Suprapubic skin (tissue), 4 donors: ENCODE data around the gene STK17A.

Experiments
- POLR2A ChIP-seq, 2 donors: fragments of 450-650 bp; IDR thresholded peaks; one replicate each; pipeline ENCODE4 v1.6.1; 2017; ENCODE audit warnings: antibody characterized with exemption in 2 of 2, mild to moderate bottlenecking in 2 of 2, moderate library complexity in 2 of 2
- POLR2AphosphoS5 ChIP-seq, 3 donors: sonication (generic); formaldehyde crosslinking; IDR thresholded peaks; one replicate each; pipeline ENCODE4 v1.6.1; 2017; ENCODE audit warnings: antibody characterized with exemption in 3 of 3
- TF ChIP-seq, protein P1 (sequence below), 2 donors: fragments of 200-600 bp in 1 of 2; fragments of 450-650 bp in 1 of 2; sonication (generic) in 1 of 2; IDR thresholded peaks; one replicate each; pipeline ENCODE4 v1.5.1; 2016 to 2019; ENCODE audit warnings: antibody characterized with exemption in 2 of 2, mild to moderate bottlenecking in 1 of 2, moderate library complexity in 1 of 2

DNA sequence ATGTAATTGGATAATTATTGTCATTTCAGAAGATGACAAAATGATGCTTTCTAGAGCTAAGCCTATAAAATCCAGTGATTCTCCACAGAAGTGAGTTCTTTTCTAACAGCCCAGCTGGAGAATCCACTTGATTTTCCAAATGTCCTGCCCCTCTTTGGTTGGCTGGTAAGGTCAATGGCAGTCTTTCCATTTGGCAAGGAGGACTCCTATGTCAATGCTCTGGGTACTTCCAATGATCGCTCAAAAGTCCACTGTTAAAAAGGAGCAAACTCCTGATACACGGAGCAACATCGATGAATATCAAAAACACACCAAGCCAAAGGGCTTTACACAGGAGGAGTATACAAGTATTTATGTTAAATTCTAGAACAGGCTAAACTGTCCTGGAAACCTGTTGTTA, 57.8 kb downstream of the STK17A start:
- TF ChIP-seq, protein P1, sequence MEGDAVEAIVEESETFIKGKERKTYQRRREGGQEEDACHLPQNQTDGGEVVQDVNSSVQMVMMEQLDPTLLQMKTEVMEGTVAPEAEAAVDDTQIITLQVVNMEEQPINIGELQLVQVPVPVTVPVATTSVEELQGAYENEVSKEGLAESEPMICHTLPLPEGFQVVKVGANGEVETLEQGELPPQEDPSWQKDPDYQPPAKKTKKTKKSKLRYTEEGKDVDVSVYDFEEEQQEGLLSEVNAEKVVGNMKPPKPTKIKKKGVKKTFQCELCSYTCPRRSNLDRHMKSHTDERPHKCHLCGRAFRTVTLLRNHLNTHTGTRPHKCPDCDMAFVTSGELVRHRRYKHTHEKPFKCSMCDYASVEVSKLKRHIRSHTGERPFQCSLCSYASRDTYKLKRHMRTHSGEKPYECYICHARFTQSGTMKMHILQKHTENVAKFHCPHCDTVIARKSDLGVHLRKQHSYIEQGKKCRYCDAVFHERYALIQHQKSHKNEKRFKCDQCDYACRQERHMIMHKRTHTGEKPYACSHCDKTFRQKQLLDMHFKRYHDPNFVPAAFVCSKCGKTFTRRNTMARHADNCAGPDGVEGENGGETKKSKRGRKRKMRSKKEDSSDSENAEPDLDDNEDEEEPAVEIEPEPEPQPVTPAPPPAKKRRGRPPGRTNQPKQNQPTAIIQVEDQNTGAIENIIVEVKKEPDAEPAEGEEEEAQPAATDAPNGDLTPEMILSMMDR (IDR thresholded peaks at IDR 0.05), result no peak
- TF ChIP-seq POLR2AphosphoS5 (IDR thresholded peaks at IDR 0.05) (no peak), POLR2A (IDR thresholded peaks at IDR 0.05) (no peak)
